ENCODE data around the gene KMT2A.

DNA sequence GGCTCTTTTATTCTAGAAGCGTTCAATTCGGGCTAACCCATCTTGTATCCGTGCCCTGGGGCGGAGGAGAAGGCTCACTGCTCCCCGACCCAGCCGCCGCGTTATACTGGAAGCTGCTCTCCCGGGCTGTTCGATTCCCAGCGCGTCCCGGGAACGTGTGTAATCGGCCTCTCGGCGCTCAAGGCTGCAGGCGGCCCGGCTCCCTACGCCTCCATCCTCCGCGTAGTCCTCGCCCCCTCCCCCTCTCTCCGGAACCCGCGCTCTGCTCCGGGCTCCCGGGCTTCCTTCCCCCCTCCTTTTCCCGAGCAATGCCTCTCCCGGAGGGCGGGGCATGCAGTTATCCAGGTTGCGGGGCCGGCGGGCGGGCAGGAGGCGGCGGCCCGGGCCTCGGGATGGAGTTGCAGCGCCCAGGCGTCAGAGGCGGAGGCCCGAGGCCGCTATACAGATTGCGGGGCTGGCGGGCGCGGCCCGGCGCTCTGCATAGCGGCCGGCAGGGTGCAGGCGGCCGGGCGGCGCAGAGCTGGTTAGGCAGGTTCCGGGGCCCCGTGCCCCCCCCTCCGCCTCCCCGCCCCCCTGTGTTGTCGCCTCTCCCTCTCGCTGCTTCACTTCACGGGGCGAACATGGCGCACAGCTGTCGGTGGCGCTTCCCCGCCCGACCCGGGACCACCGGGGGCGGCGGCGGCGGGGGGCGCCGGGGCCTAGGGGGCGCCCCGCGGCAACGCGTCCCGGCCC lies at the start of gene KMT2A:
- peak in 2 of 3 donors; percentile 54 to 61 for TF ChIP-seq POLR2A (IDR thresholded peaks at IDR 0.05)
- TF ChIP-seq, protein P1, sequence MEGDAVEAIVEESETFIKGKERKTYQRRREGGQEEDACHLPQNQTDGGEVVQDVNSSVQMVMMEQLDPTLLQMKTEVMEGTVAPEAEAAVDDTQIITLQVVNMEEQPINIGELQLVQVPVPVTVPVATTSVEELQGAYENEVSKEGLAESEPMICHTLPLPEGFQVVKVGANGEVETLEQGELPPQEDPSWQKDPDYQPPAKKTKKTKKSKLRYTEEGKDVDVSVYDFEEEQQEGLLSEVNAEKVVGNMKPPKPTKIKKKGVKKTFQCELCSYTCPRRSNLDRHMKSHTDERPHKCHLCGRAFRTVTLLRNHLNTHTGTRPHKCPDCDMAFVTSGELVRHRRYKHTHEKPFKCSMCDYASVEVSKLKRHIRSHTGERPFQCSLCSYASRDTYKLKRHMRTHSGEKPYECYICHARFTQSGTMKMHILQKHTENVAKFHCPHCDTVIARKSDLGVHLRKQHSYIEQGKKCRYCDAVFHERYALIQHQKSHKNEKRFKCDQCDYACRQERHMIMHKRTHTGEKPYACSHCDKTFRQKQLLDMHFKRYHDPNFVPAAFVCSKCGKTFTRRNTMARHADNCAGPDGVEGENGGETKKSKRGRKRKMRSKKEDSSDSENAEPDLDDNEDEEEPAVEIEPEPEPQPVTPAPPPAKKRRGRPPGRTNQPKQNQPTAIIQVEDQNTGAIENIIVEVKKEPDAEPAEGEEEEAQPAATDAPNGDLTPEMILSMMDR (IDR thresholded peaks at IDR 0.05), result peak in 4 of 7 experiments; percentile 90 to 100 (median 96)
